NCI-H748 treated with DMSO at 0.1 percent for 48 hours (cell line): ENCODE measurements around the gene HECTD1.
"Not testable (repeated sequence)": the region's sequence is repeated elsewhere in the genome, so short reads cannot be mapped to it uniquely, and the experiment has no call there.

Source experiments
- DNase-seq: peaks from one replicate; lab custom pipeline; 2025; lab: John Stamatoyannopoulos, UW

The HECTD1 gene

DNA sequence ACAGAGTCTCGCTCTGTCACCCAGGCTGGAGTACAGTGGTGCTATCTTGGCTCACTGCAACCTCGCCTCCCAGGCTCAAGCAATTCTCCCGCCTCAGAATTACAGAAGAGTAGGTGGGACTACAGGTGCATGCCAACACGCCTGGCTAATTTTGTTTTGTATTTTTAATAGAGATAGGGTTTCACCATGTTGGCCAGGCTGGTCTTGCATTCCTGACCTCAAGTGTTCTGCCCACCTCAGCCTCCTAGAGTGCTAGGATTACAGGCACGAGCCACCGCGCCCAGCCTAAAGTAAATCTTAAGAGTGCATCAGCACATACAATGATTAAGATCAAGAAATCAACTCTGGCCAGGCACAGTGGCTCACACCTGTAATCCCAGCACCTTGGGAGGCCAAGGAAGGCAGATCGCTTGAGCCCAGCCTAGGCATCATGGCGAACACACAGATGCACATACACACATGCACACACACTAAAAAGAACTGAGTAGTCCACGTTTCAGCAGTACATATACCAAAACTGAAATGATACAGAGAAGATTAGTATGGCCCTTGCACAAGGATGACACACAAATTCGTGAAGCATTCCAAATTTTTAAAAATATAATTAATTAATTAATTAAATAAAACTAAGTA is 65.0 kb downstream of the HECTD1 start:
- DNase-seq = no peak

DNA sequence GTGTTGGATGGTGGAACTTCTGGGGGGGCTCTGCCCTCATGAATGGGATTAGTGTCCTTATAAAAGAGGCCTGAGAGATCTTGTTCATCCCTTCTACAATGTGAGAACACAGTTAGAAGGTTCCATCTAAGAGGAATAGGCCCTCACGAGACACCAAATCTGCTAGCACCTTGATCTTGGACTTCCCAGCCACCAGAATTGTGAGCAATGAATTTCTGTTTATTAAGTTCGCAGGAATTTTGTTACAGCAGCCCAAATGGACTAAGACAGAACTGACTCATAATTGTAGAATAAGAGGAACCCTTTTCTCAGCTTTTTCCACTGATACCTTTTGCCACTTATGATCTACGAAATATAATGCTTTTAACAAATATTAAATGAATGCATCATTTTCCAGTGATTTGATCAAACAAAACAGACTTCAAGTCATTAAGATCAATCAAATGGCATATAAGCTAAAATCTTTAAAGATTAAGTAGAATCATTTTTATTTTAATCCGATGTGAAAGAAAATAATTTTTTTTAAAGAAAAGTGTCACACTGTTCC is 68.2 kb downstream of the HECTD1 start:
- no peak for DNase-seq

DNA sequence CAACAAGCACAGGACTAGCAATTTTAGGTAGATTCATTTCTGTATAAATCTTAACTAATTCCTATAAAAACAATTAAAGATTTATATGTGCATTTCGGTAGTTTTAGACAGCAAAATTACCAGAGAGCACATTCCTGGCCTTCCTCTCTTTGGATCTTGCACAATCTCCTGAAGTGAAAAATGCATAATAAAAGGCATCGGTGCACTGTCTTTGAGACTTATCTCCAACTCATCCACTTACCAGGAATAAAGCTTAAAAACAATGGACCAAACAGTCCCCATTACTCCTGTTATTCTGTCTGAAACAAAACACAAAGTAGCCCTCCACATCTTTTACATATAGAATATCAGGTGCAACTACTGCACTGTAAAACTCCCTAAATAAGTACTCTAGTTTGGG is 69.3 kb downstream of the HECTD1 start:
- DNase-seq = no peak

DNA sequence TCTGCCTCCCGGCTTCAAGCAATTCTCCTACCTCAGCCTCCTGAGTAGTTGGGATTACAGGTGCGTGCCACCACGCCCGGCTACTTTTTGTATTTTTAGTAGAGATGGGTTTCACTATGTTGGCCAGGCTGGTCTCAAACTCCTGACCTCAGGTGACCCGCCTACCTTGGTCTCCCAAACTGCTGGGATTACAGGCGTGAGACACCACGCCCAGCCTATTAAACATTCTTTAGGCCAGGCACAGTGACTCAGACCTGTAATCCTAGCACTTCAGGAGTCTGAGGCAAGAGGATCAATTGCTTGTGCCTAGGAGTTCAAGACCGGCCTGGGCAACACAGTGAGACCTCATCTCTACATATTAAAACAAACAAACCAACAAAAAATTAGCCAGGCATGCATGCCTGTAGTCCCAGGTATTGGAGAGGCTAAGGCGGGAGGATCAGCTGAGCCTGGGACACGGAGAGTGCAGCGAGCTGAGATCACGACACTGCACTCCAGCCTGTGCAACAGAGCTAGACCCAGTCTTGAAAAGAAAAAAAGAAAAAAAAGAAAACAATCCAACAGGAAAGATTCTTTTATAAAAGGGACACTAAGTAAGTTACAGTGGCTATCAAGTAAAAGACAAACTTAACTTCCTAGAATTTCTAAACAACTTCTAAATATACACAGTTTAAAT is 70.2 kb downstream of the HECTD1 start:
- no peak for DNase-seq

DNA sequence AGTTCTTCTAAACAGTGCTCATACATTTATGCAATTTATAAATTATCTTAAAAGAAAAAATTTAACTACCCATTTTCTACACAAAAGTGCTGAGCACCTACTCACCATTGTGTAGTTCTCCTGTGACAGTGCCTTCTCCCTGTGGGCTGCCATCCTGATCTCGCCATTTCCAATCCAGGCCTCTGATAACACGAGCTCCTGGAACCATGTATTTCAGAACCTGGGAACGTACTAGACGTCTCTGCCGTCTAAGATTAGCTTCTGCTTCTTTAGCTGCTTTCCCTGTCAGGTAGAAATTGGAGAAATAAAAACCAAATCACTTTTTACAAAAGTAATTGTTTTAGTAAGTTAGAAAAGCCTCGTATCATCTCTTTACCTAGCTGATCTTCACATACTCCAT is 74.5 kb downstream of the HECTD1 start:
- DNase-seq = no peak

DNA sequence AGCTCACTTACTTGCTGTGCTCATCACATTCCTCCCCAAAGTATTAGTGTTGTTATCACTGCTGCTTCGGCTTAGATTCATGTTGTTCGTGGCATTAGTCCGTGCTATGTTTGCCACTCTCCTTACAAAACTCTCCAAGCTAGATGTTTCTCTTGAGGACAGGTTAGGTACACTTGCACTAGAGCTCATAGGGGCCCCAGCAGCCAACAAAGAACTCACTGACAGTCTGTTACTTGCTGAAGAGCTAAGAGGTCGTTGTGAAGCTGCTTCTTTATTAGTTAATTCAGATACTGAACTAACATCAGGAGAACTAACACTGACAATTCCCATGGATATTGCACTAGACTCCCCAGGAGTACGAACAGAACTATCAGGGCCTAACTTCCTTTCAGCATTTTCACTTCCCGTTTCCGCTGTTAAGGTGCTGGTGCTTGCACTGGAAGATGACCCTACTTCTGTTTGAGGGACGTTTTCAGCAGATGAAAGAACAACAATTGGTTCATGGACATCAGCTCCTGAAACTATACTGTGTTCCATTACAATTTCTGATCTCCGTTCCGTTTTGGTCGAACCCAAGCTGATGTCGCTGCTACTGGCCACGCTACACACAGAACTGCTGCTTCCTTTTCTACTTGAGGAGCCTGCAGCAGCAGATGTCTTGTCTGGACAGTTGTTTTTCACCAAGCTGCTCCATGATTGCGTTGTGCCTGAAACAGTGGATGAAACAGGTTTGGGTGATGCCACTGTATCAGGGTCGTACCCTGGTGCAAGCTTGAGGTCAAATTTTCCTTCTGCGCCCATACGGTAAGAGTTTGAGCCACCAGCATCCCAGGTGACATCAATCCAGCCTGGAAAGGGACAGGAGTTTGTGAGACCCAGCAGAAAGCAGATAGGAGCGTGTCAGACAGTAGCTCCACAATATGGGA is 78.7 kb downstream of the HECTD1 start:
- DNase-seq = no peak

DNA sequence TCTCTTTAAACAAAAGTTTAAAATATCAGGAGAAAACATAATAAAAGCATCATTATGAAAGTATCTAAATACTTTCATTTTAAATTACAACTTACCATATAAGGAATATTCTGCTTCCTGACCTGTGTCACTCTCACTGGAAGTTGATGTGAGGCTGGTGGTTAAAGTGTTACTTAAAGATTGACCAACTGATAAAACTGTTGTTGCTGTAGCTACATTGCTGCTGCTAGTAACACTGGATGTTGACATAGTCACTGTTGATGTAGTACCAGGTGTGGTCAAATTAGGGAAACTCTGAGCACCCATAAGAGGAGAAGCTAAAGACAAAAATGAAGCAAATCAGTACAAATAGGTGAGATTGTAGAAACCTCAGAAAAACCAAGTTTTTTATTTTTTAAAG is 79.9 kb downstream of the HECTD1 start:
- DNase-seq = no peak

DNA sequence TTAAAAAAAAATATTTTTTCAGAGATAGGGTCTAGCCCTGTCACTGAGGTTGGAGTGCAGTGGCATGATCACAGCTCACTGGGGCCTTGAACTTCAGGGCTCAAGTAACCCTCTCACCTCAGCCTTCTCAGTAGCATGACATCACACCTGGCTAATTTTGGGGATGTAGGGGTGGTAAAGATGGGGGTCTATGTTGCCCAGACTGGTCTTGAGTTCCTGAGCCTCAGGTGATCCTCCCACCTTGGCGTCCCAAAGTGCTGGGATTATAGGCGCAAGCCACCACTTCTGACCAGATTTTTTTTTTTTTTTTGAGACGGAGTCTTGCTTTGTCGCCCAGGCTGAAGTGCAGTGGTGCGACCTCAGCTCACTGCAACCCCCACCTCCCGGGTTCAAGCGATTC is 80.9 kb downstream of the HECTD1 start:
- no peak for DNase-seq

DNA sequence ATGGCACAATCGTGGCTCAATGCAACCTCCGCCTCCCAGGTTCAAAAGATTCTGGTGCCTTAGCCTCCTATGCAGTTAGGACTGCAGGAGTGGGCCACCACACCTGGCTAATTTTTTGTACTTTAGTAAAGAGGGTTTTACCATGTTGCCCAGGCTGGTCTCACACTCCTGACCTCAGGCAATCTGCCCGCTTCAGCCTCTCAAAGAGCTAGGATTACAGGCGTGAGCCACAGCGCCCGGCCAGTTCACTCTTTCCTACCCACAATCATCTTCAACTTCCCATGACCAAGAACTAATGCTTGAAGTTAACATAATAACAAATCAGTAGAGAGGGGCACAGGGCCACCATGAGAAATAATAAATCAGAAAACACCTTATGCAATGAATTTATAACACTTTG is 82.4 kb downstream of the HECTD1 start:
- DNase-seq = no peak

DNA sequence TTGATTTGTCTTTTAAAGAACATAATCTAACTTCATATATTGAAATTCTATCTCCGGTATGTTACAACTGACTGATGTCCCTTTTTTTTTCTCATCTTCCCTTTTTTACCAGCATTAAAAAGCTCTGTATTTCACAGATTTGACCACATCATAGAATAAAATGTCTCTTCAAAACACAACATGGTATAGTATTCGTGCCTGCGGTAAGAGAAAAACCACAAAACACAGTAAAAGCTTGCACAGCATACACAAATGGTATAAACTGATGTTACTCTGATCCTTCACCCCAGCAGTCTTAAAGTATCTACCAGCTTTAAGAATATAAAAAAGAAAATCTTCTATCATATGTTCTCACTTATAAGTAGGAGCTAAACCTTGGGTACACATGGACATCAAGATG is 83.4 kb downstream of the HECTD1 start:
- DNase-seq = no peak

DNA sequence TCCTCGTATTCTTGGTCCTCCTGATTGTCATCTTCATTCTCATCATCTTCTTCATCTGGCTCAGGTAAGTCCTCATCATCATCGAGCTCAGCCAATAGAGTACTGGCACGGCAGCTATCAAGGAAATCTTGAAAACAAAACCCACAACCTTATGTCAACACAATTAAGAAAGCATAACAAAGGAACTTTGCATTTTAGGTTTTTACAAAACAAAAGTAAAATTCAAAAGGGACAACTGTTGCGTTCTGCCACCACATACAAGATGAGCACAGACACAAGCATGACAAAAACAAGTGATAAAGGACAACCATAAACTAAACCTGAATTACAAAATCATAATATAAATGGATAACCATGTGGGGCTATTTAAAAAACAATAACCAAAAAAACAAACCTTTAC is 84.7 kb downstream of the HECTD1 start:
- DNase-seq = no peak

DNA sequence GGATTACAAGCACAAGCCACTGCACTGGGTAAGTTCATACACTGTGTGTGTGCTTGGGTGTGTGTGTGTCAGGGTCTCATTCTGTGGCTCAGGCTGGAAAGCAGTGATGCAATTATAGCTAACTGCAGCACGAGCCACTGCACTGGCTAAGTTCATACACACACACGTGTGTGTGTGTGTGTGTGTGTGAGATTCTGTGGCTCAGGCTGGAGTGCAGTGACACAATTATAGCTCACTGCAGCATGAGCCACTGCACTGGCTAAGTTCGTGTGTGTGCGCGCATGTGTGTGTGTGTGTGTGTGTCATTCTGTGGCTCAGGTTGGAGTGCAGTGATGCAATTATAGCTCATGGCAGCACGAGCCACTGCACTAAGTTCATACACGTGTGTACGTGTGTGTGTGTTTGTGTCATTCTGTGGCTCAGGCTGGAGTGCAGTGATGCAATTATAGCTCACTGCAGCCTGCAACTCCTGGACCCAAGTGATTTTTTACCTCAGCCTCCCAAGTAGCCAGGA is 85.4 kb downstream of the HECTD1 start:
- DNase-seq = no peak

DNA sequence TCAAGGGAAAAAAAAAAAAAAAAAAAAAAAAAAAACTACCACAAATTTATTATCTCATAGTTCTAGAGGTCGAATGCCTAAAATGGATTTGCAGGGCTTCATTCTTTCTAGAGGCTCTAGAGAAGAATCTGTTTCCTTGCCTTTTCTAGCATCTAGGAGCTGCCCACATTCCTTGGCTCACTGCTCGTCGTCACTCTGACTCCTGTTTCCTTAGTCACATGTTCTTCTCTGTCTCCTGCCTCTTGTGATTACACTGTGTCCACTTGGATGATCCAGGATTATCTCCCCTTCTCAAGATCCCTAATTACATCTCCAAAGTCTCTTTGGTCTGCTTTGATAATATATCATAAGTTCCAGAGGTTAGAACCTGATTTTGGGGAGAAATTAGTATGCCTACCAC is 88.7 kb downstream of the HECTD1 start:
- DNase-seq = no peak

DNA sequence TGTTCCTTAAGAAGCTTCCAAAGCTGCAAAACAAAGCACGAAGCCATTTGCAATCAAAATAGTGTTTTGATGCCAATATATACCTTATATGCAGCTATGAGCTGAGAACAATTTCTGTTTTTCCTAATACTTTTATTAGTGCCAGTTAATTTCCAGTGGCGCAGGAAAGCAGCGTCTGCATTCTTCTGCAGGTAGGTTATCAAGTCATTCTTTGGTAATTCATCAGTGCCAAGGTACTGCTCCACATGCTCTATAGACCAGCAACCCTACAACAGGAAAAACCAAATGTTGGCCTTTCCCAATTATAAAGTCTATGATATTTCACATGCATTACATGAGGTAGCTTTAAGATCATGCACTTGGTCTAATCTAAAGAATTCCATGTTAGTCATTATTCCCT is 93.8 kb downstream of the HECTD1 start:
- DNase-seq = no peak

DNA sequence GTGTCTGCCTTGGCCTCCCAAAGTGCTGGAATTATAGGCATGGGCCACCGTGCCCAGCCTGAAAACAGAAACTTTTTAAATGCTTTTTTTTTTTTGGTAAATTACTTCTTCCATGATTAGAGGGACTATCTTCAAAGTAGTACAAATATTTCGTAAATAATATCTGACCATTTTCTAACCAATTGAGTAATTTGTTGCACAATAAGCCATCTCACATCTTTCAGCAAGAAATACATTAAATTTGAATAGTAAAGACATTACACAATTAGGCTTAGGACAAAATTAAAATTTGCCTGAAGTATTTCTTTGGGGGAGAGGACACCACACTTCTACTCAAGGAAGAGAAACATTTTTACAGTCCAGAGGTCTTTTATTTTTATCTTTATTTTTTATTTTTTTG is 96.7 kb downstream of the HECTD1 start:
- no peak for DNase-seq

DNA sequence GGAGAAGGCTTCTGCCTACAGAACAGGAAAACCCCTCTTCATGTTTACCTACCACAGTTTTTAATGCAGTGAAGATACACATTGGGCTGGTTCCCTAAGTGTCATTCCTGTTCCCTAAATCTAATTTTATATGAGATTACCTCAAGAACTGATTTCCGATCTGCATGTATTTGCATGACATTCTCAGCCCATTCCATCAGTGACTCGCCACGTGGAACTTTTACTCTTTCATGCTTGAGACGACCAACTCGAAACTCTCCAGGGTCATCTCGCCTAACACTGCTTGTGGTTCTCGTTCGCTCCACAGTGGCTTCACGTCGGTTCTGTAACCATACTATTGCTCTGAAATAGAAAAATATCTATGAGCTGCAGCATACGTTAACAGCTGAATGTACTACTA is 98.3 kb downstream of the HECTD1 start:
- no peak for DNase-seq

DNA sequence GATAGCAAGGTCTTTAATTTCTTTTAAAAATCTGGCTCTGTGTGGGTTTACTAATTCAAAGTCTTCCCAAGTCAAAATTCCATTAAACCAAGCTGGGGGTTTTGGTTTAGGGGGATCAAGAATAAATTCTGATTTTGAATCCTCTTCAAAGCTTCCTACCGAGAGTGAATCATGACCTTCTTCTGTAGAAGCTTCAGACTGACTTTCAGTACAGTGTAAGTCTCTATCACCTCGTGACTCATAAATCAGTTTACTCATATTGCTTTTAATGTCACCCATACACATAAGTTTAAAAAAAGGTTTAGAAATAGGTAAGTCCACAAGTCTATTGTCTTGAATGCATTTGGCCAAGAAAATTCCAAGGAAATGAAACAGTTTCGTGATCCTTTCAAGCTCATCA is 100.8 kb downstream of the HECTD1 start:
- no peak for DNase-seq

DNA sequence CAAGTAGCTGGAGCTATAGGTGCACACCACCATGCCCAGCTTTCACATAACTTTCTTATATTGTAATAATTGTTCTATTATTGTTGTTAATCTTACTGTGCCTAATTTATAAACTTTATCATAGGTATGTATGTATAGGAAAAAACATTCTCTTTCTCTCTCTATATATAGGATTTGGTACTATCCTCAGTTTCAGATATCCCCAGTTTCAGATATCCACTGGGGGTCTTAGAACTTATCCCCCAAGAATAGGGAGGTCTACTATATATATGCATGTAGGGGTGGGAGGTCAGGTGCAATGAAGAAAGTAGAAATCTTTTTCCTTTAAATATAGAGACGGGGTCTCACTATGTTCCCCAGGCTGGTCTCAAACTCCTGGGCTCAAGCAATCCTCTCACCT is 110.5 kb downstream of the HECTD1 start:
- DNase-seq = no peak

DNA sequence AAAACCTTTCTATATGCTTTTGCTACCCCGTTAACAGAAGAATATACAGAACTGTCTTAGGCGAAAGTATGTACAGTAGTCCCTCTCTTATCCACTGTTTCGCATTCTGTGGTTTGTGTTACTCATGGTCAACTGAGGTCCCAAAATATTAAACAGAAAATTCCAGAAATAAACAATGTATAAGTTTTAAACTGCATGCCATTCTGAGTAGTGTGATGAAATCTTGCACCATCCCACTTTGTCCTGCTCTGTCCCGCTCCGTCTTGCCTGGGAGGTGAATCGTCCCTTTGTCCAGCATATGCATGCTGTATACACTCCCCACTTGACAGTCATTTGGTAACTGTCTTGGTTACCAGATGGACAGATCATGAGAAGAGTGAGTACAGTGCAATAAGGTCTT is 111.3 kb downstream of the HECTD1 start:
- DNase-seq = no peak

DNA sequence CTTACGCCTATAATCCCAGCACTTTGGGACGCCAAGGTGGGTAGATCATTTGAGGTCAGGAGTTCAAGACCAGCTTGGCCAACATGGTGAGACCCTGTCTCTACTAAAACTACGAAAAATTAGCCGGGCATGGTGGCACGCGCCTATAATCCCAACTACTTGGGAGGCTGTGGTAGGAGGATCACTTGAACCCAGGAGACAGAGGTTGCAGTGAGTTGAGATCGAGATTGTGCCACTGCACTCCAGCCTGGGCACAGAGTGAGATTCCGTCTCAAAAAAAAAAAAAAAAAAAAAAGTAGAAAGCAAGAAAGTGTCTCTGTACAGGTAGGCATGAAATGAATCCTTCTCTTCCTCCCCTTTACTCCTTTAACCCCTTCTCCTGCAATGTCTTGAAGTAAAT is 111.8 kb downstream of the HECTD1 start:
- not testable (repeated sequence) for DNase-seq

DNA sequence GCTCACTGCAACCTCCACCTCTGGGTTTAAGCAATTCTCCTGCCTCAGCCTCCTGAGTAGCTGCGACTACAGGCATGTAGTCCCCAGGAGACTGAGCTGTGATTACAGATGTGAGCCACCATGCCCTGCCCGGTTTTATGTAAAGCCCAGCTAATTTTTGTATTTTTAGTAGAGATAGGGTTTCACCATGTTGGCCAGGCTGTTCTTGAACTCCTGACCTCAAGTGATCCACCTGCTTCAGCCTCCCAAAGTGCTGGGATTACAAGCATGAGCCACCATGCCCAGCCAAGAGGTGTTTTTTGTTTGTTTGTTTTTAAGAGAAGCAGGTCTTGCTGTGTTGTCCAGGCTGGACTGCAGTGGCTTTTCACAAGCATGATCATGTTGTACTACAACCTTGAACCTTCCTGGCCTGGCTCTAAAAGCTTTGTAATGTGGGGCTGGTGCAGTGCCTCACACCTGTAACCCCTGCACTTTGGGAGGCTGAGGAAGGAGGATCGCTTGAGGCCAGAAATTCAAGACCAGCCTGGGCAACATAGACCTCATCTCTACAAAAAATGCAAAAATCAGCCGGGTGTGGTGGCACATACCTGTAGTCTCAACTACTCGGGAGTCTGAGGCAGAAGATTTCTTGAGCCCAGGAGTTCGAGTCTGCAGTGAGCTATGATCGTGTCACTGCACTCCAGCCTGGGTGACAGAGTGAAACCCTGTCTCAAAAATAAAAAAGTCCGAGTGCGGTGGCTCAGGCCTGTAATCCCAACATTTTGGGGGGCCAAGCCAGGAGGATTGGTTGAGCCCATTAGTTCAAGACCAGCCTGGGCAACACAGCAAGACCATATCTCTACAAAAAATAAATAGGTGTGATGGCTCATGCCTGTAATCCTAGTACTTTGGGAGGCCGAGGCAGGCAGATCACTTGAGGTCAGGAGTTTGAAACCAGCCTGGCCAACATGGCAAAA is 113.4 kb downstream of the HECTD1 start:
- not testable (repeated sequence) for DNase-seq
